ENCODE data around the gene AGAP5. TPM values are rescaled to one million over a fixed set of nuclear protein-coding genes. Genes with fewer than 3 reads are reported as not detected.
A peak's percentile ranks its signal among the peaks of the same experiment; 100 is the strongest.

Gene AGAP5
- total and polyA plus RNA-seq, 2 of the 13 experiments (the other 11 are each of a cell fraction or from before 2014, with no cell fraction given), result 5.3 to 7.9 TPM

DNA sequence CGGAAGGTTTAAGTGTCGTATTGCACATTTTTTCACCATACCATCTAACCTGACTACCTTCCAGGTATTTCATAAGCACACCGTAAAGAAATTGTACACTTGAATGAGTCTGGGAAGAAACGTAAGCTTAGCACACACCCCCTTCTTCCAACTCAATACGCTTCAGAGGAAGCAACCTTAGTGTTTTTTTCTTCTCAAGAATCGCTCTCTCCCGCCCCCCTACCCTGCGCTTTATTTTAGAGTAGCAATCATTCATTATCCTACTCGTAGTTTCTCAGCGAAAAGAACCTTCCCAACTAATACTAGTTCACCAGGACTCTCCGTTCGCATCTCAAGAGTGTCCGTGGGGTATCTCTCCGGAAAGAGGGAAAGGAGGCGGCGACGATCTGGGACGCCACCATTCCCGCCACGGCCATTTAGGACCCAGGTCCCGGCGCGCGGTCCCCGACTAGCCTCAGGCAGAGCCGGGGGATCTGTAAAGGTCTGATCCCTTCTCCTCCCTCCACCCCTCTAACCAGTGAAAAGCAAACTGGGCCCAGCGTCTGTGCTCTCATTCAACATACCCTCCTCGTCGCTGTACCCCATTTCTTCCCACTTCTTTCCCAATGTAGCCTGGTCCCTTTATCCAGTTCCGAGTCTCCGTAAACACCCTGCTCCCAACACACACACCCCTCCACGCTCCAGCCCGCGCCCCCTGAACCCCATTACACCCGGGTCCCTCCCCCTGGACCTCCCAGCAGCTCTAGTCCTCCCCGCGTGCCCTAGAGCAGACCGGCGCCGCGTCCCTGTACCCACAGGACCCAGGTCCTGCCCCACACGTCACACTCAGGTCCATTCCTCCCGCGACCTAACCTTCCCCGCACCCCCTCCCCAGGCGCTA lies 72.7 kb downstream of the AGAP5 start (continued):
- TF ChIP-seq ZNF558 (CRISPR knock-in tag; IDR thresholded peaks at IDR 0.05; ENCODE audit: borderline replicate concordance) (no peak), USF2 (IDR thresholded peaks at IDR 0.05; ENCODE audit: low read depth, low read length) (no peak), USF2 (CRISPR knock-in tag; IDR thresholded peaks at IDR 0.05; ENCODE audit: borderline replicate concordance) (no peak), ZNF577 (CRISPR knock-in tag; IDR thresholded peaks at IDR 0.05; ENCODE audit: borderline replicate concordance, low read depth) (no peak), KMT2B (CRISPR knock-in tag; IDR thresholded peaks at IDR 0.05) (0 out of 2 replicates have a peak, but pooled peaks have one; percentile 50), FOXO1 (CRISPR knock-in tag; IDR thresholded peaks at IDR 0.05) (no peak), PAXIP1 (CRISPR knock-in tag; conservative IDR thresholded peaks at IDR 0.05) (no peak), ZNF790 (CRISPR knock-in tag; IDR thresholded peaks at IDR 0.05; ENCODE audit: borderline replicate concordance) (no peak), ZNF230 (CRISPR knock-in tag; IDR thresholded peaks at IDR 0.05) (0 out of 2 replicates have a peak, but pooled peaks have one; percentile 10), KDM5B (CRISPR knock-in tag; IDR thresholded peaks at IDR 0.05; ENCODE audit: borderline replicate concordance) (0 out of 2 replicates have a peak, but pooled peaks have one; percentile 1), FOXK2 (IDR thresholded peaks at IDR 0.05) (no peak), TEAD2 (CRISPR knock-in tag; IDR thresholded peaks at IDR 0.05) (no peak), ZNF589 (CRISPR knock-in tag; conservative IDR thresholded peaks at IDR 0.05) (0 out of 2 replicates have a peak, but pooled peaks have one; percentile 55), ZNF883 (CRISPR knock-in tag; IDR thresholded peaks at IDR 0.05; ENCODE audit: not compliant biosample characterization) (no peak), ZNF629 (CRISPR knock-in tag; conservative IDR thresholded peaks at IDR 0.05) (no peak)
- TF ChIP-seq, protein P1, sequence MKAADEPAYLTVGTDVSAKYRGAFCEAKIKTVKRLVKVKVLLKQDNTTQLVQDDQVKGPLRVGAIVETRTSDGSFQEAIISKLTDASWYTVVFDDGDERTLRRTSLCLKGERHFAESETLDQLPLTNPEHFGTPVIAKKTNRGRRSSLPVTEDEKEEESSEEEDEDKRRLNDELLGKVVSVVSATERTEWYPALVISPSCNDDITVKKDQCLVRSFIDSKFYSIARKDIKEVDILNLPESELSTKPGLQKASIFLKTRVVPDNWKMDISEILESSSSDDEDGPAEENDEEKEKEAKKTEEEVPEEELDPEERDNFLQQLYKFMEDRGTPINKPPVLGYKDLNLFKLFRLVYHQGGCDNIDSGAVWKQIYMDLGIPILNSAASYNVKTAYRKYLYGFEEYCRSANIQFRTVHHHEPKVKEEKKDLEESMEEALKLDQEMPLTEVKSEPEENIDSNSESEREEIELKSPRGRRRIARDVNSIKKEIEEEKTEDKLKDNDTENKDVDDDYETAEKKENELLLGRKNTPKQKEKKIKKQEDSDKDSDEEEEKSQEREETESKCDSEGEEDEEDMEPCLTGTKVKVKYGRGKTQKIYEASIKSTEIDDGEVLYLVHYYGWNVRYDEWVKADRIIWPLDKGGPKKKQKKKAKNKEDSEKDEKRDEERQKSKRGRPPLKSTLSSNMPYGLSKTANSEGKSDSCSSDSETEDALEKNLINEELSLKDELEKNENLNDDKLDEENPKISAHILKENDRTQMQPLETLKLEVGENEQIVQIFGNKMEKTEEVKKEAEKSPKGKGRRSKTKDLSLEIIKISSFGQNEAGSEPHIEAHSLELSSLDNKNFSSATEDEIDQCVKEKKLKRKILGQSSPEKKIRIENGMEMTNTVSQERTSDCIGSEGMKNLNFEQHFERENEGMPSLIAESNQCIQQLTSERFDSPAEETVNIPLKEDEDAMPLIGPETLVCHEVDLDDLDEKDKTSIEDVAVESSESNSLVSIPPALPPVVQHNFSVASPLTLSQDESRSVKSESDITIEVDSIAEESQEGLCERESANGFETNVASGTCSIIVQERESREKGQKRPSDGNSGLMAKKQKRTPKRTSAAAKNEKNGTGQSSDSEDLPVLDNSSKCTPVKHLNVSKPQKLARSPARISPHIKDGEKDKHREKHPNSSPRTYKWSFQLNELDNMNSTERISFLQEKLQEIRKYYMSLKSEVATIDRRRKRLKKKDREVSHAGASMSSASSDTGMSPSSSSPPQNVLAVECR (CRISPR knock-in tag; IDR thresholded peaks at IDR 0.05; ENCODE audit: borderline replicate concordance), result peak; percentile 32; the same call in 1 of the 2 replicates
- TF ChIP-seq, protein P2, sequence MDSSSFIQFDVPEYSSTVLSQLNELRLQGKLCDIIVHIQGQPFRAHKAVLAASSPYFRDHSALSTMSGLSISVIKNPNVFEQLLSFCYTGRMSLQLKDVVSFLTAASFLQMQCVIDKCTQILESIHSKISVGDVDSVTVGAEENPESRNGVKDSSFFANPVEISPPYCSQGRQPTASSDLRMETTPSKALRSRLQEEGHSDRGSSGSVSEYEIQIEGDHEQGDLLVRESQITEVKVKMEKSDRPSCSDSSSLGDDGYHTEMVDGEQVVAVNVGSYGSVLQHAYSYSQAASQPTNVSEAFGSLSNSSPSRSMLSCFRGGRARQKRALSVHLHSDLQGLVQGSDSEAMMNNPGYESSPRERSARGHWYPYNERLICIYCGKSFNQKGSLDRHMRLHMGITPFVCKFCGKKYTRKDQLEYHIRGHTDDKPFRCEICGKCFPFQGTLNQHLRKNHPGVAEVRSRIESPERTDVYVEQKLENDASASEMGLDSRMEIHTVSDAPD (CRISPR knock-in tag; IDR thresholded peaks at IDR 0.05), result no peak

Data from HepG2 (cell line).